Measurements from ENCODE around the gene CCSAP. TPM values are rescaled to one million over a fixed set of nuclear protein-coding genes. Genes with fewer than 3 reads are reported as not detected.

Gene CCSAP
- total RNA-seq, 2 donors from 2014 or later: 9.3 to 10.9 TPM

- 82 to 91% methylated on average over 3 to 7 of the region's 7 CpGs for WGBS, 2 experiments (ENCODE audit: insufficient coverage in 1 of 2, insufficient read length in 1 of 2)
Measured at GRCh38 chr1:229370601-229371021, 27.8 kb upstream of the CCSAP start.

GRCh38 chr1:229368347-229368746 lies 25.5 kb upstream of the CCSAP start:
- peaks cover 19% of the 10 kb centered on the region for H3K4me1 Mint-ChIP-seq
- no peak for TF ChIP-seq CTCF (conservative IDR thresholded peaks at IDR 0.05)
- Histone ChIP-seq H3K9me3 (ENCODE audit: control insufficient read depth, low read length) (peaks cover 5% of the 10 kb centered on the region), H3K27ac (ENCODE audit: low read depth, low read length) (no peak overlapping the region), H3K4me3 (ENCODE audit: low read length) (no peak overlapping the region), H3K36me3 (ENCODE audit: control insufficient read depth, insufficient read depth, low read length) (no peaks in the 10 kb centered on the region), H3K9ac (ENCODE audit: extremely low read depth, low read length, poor library complexity, severe bottlenecking) (no peak overlapping the region), H3K27me3 (ENCODE audit: control insufficient read depth, insufficient read depth, low read length, poor library complexity, severe bottlenecking) (no peaks in the 10 kb centered on the region), H3K4me1 (ENCODE audit: control insufficient read depth, insufficient read depth, low read length) (no peaks in the 10 kb centered on the region)
- H3K4me3 Mint-ChIP-seq: no peak overlapping the region
- no peak overlapping the region for H3K27ac Mint-ChIP-seq
- H3K9me3 Mint-ChIP-seq: no peaks in the 10 kb centered on the region
- no peaks in the 10 kb centered on the region for H3K27me3 Mint-ChIP-seq (ENCODE audit: insufficient read depth)
- H3K36me3 Mint-ChIP-seq (ENCODE audit: low read depth): no peaks in the 10 kb centered on the region
- DNase-seq: no peak
- 94% methylated on average over 2 of the region's 2 CpGs; no CpG with 5 or more reads in 1 of the 2 experiments for WGBS, 2 experiments (ENCODE audit: insufficient coverage in 1 of 2, insufficient read length in 1 of 2)

More at GRCh38 chr1:229370601-229371021, 27.8 kb upstream of the CCSAP start:
- H3K9ac ChIP-seq (ENCODE audit: extremely low read depth, low read length, poor library complexity, severe bottlenecking): no peak overlapping the region
- H3K4me3 ChIP-seq (ENCODE audit: low read length): no peak overlapping the region
- H3K27ac ChIP-seq (ENCODE audit: low read depth, low read length): no peak overlapping the region
- no peaks in the 10 kb centered on the region for H3K36me3 ChIP-seq (ENCODE audit: control insufficient read depth, insufficient read depth, low read length)
- no peak for TF ChIP-seq CTCF (conservative IDR thresholded peaks at IDR 0.05)
- Mint-ChIP-seq H3K36me3 (ENCODE audit: low read depth) (no peaks in the 10 kb centered on the region), H3K4me3 (no peak overlapping the region), H3K27me3 (ENCODE audit: insufficient read depth) (no peaks in the 10 kb centered on the region), H3K27ac (no peak overlapping the region), H3K9me3 (no peaks in the 10 kb centered on the region), H3K4me1 (peaks cover 17% of the 10 kb centered on the region)
- no peaks in the 10 kb centered on the region for H3K4me1 ChIP-seq (ENCODE audit: control insufficient read depth, insufficient read depth, low read length)
- DNase-seq: no peak
- no peaks in the 10 kb centered on the region for H3K27me3 ChIP-seq (ENCODE audit: control insufficient read depth, insufficient read depth, low read length, poor library complexity, severe bottlenecking)
- H3K9me3 ChIP-seq (ENCODE audit: control insufficient read depth, low read length): peaks cover 5% of the 10 kb centered on the region

- no peak overlapping the region for H3K27ac Mint-ChIP-seq
- no peaks in the 10 kb centered on the region for H3K36me3 Mint-ChIP-seq (ENCODE audit: low read depth)
Measured at GRCh38 chr1:229365569-229365968, 22.7 kb upstream of the CCSAP start.

More at GRCh38 chr1:229365569-229365968, 22.7 kb upstream of the CCSAP start:
- Mint-ChIP-seq H3K4me1 (peaks cover 3% of the 10 kb centered on the region), H3K27me3 (ENCODE audit: insufficient read depth) (peaks cover 2% of the 10 kb centered on the region), H3K4me3 (no peak overlapping the region), H3K9me3 (no peaks in the 10 kb centered on the region)
- Histone ChIP-seq H3K27me3 (ENCODE audit: control insufficient read depth, insufficient read depth, low read length, poor library complexity, severe bottlenecking) (no peaks in the 10 kb centered on the region), H3K9ac (ENCODE audit: extremely low read depth, low read length, poor library complexity, severe bottlenecking) (no peak overlapping the region), H3K9me3 (ENCODE audit: control insufficient read depth, low read length) (no peaks in the 10 kb centered on the region), H3K4me1 (ENCODE audit: control insufficient read depth, insufficient read depth, low read length) (no peaks in the 10 kb centered on the region), H3K27ac (ENCODE audit: low read depth, low read length) (no peak overlapping the region), H3K4me3 (ENCODE audit: low read length) (no peak overlapping the region), H3K36me3 (ENCODE audit: control insufficient read depth, insufficient read depth, low read length) (no peaks in the 10 kb centered on the region)
- 86% methylated on average over 1 of the region's 2 CpGs; no CpG with 5 or more reads in 1 of the 2 experiments for WGBS, 2 experiments (ENCODE audit: insufficient coverage in 1 of 2, insufficient read length in 1 of 2)
- no peak for DNase-seq
- no peak for TF ChIP-seq CTCF (conservative IDR thresholded peaks at IDR 0.05)

All from endodermal cell (in vitro differentiated cells).